Adipocyte (in vitro differentiated cells): Measurements from ENCODE around the gene HBZ.
A peak's percentile ranks its signal among the peaks of the same experiment; 100 is the strongest.
"Not testable (repeated sequence)": the region's sequence is repeated elsewhere in the genome, so short reads cannot be mapped to it uniquely, and the experiment has no call there.

Source experiments
- DNase-seq: peaks from one replicate; pipeline ENCODE4 v3.0.0-alpha.2; 2015; ENCODE audit warnings: low read depth
- H3K27me3 ChIP-seq: replicated peaks from 2 replicates; pipeline ENCODE4 v1.7.0; 2013; ENCODE audit warnings: mild to moderate bottlenecking, low read length, moderate library complexity; ENCODE audit not compliant: control insufficient read depth, insufficient read depth
- H3K36me3 ChIP-seq: 2 replicates; pipeline ENCODE4 v1.7.0; 2013; ENCODE audit warnings: low read length, mild to moderate bottlenecking, moderate library complexity; ENCODE audit not compliant: control insufficient read depth, insufficient read depth, severe bottlenecking
- H3K4me1 ChIP-seq: 2 replicates; pipeline ENCODE4 v1.7.0; 2013; ENCODE audit warnings: mild to moderate bottlenecking, low read length, moderate library complexity; ENCODE audit not compliant: control insufficient read depth, insufficient read depth
- H3K4me3 ChIP-seq: 2 replicates; pipeline ENCODE4 v1.7.0; 2013; ENCODE audit warnings: mild to moderate bottlenecking, low read length, moderate library complexity
- H3K9ac ChIP-seq: 2 replicates; pipeline ENCODE4 v1.7.0; 2013; ENCODE audit warnings: mild to moderate bottlenecking, low read length, moderate library complexity
- H3K9me3 ChIP-seq: 2 replicates; pipeline ENCODE4 v1.7.0; 2013; ENCODE audit warnings: mild to moderate bottlenecking, low read length, moderate library complexity; ENCODE audit not compliant: control insufficient read depth

HBZ gene

GRCh38 chr16:167122-167690 is 14.8 kb downstream of the HBZ start:
- Histone ChIP-seq H3K27me3 (peaks cover 37% of the 10 kb centered on the region), H3K9me3 (no peaks in the 10 kb centered on the region), H3K4me1 (peaks cover 2% of the 10 kb centered on the region), H3K9ac (no peak overlapping the region), H3K36me3 (no peaks in the 10 kb centered on the region), H3K4me3 (no peak overlapping the region)
- no peak for DNase-seq

- Histone ChIP-seq H3K27me3 (peaks cover 33% of the 10 kb centered on the region), H3K9ac (no peak overlapping the region), H3K4me1 (peaks cover 2% of the 10 kb centered on the region), H3K4me3 (no peak overlapping the region), H3K9me3 (no peaks in the 10 kb centered on the region), H3K36me3 (no peaks in the 10 kb centered on the region)
- DNase-seq, result no peak
Measured at GRCh38 chr16:168424-168823, 16.0 kb downstream of the HBZ start.

- Histone ChIP-seq H3K4me3 (no peak overlapping the region), H3K9ac (no peak overlapping the region), H3K4me1 (peaks cover 2% of the 10 kb centered on the region), H3K9me3 (no peaks in the 10 kb centered on the region), H3K36me3 (no peaks in the 10 kb centered on the region), H3K27me3 (peaks cover 33% of the 10 kb centered on the region)
- no peak for DNase-seq
Measured at GRCh38 chr16:169014-169413, 16.6 kb downstream of the HBZ start.

- H3K9me3 ChIP-seq, H3K4me3 ChIP-seq, H3K36me3 ChIP-seq, H3K9ac ChIP-seq, H3K4me1 ChIP-seq: not testable (repeated sequence)
- H3K27me3 ChIP-seq, result peaks cover 36% of the 10 kb centered on the region
- DNase-seq, result peak; percentile 20
Measured at GRCh38 chr16:170088-170507, 17.7 kb downstream of the HBZ start.

- H3K9ac ChIP-seq, result no peak overlapping the region
- H3K4me1 ChIP-seq, result no peaks in the 10 kb centered on the region
- H3K4me3 ChIP-seq, result no peak overlapping the region
- no peaks in the 10 kb centered on the region for H3K9me3 ChIP-seq
- no peak for DNase-seq
- no peaks in the 10 kb centered on the region for H3K36me3 ChIP-seq
- H3K27me3 ChIP-seq, result peaks cover 42% of the 10 kb centered on the region
Measured at GRCh38 chr16:170788-171187, 18.3 kb downstream of the HBZ start.

GRCh38 chr16:172374-172941 is 20.0 kb downstream of the HBZ start, which contains the start of gene HBA2:
Gene HBA2 (plus strand): TSS chr16:172876. CDS start chr16:172913, 37 bp downstream.
- not testable (repeated sequence) for H3K36me3 ChIP-seq, H3K9me3 ChIP-seq, H3K9ac ChIP-seq, DNase-seq, H3K4me1 ChIP-seq, H3K4me3 ChIP-seq
- peaks cover 33% of the 10 kb centered on the region for H3K27me3 ChIP-seq

GRCh38 chr16:173211-173854 is 20.9 kb downstream of the HBZ start:
- H3K9me3 ChIP-seq, DNase-seq, H3K9ac ChIP-seq, H3K4me3 ChIP-seq, H3K4me1 ChIP-seq, H3K36me3 ChIP-seq: not testable (repeated sequence)
- peaks cover 33% of the 10 kb centered on the region for H3K27me3 ChIP-seq

GRCh38 chr16:173928-174769 is 21.7 kb downstream of the HBZ start:
- not testable (repeated sequence) for H3K36me3 ChIP-seq, H3K4me1 ChIP-seq, H3K4me3 ChIP-seq, H3K9ac ChIP-seq, H3K9me3 ChIP-seq
- DNase-seq, result peak; percentile 31
- peaks cover 30% of the 10 kb centered on the region for H3K27me3 ChIP-seq

- no peak for DNase-seq
- Histone ChIP-seq H3K4me1 (peaks cover 3% of the 10 kb centered on the region), H3K9me3 (no peaks in the 10 kb centered on the region), H3K36me3 (no peaks in the 10 kb centered on the region), H3K4me3 (no peak overlapping the region), H3K27me3 (peaks cover 39% of the 10 kb centered on the region), H3K9ac (no peak overlapping the region)
Measured at GRCh38 chr16:175011-175949, 22.8 kb downstream of the HBZ start.

- not testable (repeated sequence) for H3K9ac ChIP-seq, H3K4me1 ChIP-seq, DNase-seq, H3K9me3 ChIP-seq, H3K36me3 ChIP-seq, H3K4me3 ChIP-seq
- H3K27me3 ChIP-seq, result peaks cover 36% of the 10 kb centered on the region
Measured at GRCh38 chr16:176006-176405, 23.6 kb downstream of the HBZ start.
